Activated T-cell treated with anti-CD3 and anti-CD28 coated beads, Interleukin-2, amount 50 U/mL, for 72 hours (primary cell): ENCODE results near the gene ADCY2. TPM values are rescaled to one million over a fixed set of nuclear protein-coding genes. Genes with fewer than 3 reads are reported as not detected.

Experiments
- ATAC-seq, 2 donors: fragments of 150-1000 bp; cut with Tn5 transposase; replicated peaks in 1 of 2; 2 replicates each; pipeline ENCODE4 v1.10.0; 2021; ENCODE audit warnings: moderate library complexity in 2 of 2, mild to moderate bottlenecking in 1 of 2
- DNase-seq, 2 donors: peaks; one replicate each; pipeline ENCODE4 v3.0.0; 2021 to 2022; ENCODE audit warnings: mixed read lengths in 1 of 2
- H3K27ac Mint-ChIP-seq: one replicate; pipeline ENCODE4 v1.8.0; 2022; ENCODE audit warnings: mild to moderate bottlenecking, moderate library complexity, mixed read lengths
- H3K27me3 Mint-ChIP-seq: one replicate; pipeline ENCODE4 v1.8.0; 2022; ENCODE audit warnings: low read depth, mixed read lengths
- H3K36me3 Mint-ChIP-seq, 2 donors: one replicate each; pipeline ENCODE4 v1.8.0; 2022; ENCODE audit warnings: mixed read lengths in 2 of 2, mild to moderate bottlenecking in 1 of 2; ENCODE audit not compliant: insufficient read depth in 2 of 2
- H3K4me1 Mint-ChIP-seq: one replicate; pipeline ENCODE4 v1.8.0; 2022; ENCODE audit warnings: low read depth, mixed read lengths
- H3K4me3 Mint-ChIP-seq, 2 donors: one replicate each; pipeline ENCODE4 v1.8.0; 2022; ENCODE audit warnings: mild to moderate bottlenecking in 2 of 2, mixed read lengths in 2 of 2, moderate library complexity in 2 of 2
- H3K9me3 Mint-ChIP-seq, 2 donors: one replicate each; pipeline ENCODE4 v1.8.0; 2022; ENCODE audit warnings: mixed read lengths in 2 of 2
- total RNA-seq, 2 donors: library from RNA; stranded (reverse); gene quantifications; one replicate each; pipeline ENCODE4 v1.2.3, GENCODE V29; 2022

Gene ADCY2
- total RNA-seq, 2 donors from 2014 or later, result not detected

DNA sequence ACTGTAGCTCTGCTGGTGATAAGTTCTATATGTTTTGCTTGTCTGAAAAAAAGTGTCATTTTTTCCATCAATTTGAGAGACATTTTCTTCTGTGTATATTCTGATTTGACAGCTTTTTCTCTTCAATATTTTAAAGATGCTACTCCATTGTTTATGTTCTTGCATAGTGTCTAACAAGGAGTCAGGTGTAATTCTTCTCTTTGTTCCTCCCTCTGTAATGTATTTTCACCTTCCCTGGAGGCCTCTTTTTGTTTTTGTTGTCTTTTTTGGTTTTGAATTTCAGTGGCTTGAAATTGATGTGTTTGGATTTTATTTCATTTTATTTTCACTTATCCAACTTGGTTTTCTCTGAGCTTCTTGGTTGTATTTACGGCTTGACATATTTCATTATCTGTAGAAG lies 75.8 kb downstream of the ADCY2 start:
- Mint-ChIP-seq H3K4me3 (no peak overlapping the region), H3K4me1 (no peaks in the 10 kb centered on the region), H3K27me3 (no peaks in the 10 kb centered on the region), H3K27ac (no peak overlapping the region), H3K36me3 (peaks cover 0 to 2% of the 10 kb centered on the region in 2 donors), H3K9me3 (peaks cover 4 to 11% of the 10 kb centered on the region in 2 donors)
- DNase-seq (no peak), ATAC-seq (no peak)

DNA sequence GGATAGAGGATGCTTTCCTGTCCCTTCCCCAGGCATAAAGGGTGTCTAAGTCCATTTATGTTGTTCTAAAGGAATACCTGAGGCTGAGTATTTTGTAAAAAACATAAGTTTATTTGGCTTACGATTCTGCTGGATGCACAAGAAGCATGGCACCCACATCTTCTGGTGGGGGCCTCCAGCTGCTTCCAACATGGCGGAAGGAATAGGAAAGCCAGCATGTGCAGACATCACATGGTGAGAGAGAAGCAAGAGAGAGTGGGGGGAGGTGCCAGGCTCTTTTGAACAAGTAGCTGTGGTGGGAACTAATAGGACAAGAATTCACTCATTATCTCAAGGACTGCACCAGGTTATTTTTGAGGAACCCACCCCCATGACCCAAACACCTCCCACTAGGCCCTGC lies 77.2 kb downstream of the ADCY2 start:
- H3K36me3 Mint-ChIP-seq, result peaks cover 0 to 2% of the 10 kb centered on the region in 2 donors
- DNase-seq, result no peak
- no peak overlapping the region for H3K4me3 Mint-ChIP-seq
- no peak for ATAC-seq
- no peaks in the 10 kb centered on the region for H3K27me3 Mint-ChIP-seq
- peaks cover 4 to 11% of the 10 kb centered on the region in 2 donors for H3K9me3 Mint-ChIP-seq
- H3K4me1 Mint-ChIP-seq, result no peaks in the 10 kb centered on the region
- H3K27ac Mint-ChIP-seq, result no peak overlapping the region

DNA sequence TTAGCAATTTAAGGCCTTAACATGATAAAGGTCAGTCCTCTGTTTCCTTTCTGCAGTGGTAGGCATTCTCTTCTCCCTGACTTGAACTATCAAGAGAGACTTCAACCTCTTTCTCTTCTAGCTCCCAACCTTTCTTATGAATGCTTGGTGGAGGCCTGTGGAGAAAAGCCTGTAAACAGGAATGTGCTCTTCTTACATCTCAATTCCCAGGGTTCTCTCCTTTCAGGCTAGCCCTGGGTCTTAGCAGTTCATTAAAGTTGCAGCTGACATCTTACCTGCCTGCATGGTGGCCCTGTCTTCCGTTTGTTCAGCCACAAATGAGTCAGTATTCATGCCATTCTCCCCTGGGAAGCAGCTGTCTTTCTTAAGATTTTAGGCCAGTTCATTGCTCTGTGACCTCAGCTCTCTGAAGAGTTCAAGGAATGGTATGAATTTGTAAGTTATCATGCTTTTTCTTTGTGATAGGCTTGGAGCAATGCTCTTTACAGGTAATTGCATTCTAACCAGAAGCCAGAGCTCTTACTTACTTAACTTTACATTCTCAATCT lies 77.8 kb downstream of the ADCY2 start:
- Mint-ChIP-seq H3K36me3 (peaks cover 0 to 2% of the 10 kb centered on the region in 2 donors), H3K27me3 (no peaks in the 10 kb centered on the region), H3K4me3 (no peak overlapping the region), H3K4me1 (no peaks in the 10 kb centered on the region), H3K9me3 (peaks cover 4 to 11% of the 10 kb centered on the region in 2 donors), H3K27ac (no peak overlapping the region)
- ATAC-seq, result no peak
- DNase-seq, result no peak

DNA sequence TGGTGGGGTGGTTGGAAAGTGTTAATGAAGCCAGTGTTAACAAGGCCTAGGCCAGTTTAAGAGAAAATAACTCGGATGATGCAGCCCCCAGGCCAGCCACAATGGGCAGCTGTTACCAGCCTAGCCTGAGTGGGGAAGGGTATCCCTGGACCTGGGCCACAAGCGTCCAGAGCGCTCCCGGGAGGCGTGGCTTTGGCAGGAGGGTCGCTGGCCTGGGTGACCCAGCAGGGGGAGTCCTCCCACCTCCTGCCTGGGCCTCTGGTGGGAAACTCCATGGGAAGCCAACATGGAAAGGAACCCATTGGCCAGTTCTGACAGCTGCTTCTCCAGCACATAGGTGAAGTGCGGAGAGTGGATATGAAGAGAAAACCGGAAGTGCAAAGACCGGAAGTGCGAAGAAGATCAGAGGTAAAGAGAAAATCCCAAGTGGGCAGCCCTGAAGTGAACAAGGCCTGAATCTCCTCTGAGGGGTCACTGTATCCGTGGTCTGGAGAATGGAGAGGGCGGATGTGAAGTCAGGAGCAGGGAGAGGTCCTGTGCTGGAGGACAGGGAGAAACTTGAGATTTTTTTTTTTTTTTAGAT lies 79.0 kb downstream of the ADCY2 start:
- peaks cover 0 to 2% of the 10 kb centered on the region in 2 donors for H3K36me3 Mint-ChIP-seq
- no peak overlapping the region for H3K27ac Mint-ChIP-seq
- DNase-seq (no peak), ATAC-seq (no peak)
- no peaks in the 10 kb centered on the region for H3K4me1 Mint-ChIP-seq
- peaks cover 4 to 11% of the 10 kb centered on the region in 2 donors for H3K9me3 Mint-ChIP-seq
- H3K4me3 Mint-ChIP-seq, result no peak overlapping the region
- no peaks in the 10 kb centered on the region for H3K27me3 Mint-ChIP-seq

DNA sequence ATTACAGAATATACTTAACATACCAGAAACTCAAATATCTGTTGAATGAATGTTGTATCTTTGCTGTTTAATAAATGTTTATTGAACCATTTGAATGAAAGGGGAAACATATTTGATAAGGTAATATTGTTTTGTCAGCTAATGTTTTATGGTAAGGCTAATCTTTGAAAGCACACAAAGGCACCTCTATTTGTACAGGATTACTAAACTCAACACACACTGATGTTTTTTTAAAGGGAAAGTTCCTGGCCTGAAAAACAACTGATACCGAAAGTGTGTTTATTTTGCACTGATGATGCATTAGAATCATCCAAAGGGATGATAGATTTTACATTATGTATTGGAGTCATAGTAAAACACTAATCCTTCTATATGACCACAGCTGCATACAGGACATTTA lies 82.5 kb downstream of the ADCY2 start:
- H3K27me3 Mint-ChIP-seq, result no peaks in the 10 kb centered on the region
- DNase-seq (no peak), ATAC-seq (no peak)
- H3K27ac Mint-ChIP-seq, result no peak overlapping the region
- H3K9me3 Mint-ChIP-seq, result peaks cover 0 to 7% of the 10 kb centered on the region in 2 donors
- no peaks in the 10 kb centered on the region for H3K4me1 Mint-ChIP-seq
- no peak overlapping the region for H3K4me3 Mint-ChIP-seq
- peaks cover 0 to 2% of the 10 kb centered on the region in 2 donors for H3K36me3 Mint-ChIP-seq

DNA sequence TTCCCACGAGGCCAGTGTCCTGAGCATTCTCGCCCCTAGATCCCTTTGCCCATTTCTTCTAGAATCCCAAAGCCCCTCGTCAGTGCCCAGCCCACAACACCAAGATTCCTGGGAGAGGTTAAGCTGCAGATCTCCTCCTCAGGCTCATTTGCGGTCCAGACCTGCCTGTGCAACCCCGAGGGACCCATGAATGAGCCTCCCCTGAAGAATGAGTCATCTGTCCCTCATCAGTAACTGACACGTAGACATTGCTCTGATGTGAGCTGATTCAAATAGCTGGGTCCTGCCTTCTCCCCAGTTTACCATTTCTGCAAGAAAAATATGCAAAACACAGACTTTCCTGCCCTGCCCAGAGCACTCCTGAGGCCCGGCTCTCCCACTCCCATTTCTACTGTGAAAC lies 92.8 kb downstream of the ADCY2 start:
- Mint-ChIP-seq H3K4me3 (no peak overlapping the region), H3K27me3 (no peaks in the 10 kb centered on the region), H3K9me3 (peaks cover 6 to 14% of the 10 kb centered on the region in 2 donors), H3K4me1 (no peaks in the 10 kb centered on the region), H3K27ac (no peak overlapping the region), H3K36me3 (peaks cover 0 to 3% of the 10 kb centered on the region in 2 donors)
- DNase-seq, result no peak
- no peak for ATAC-seq

DNA sequence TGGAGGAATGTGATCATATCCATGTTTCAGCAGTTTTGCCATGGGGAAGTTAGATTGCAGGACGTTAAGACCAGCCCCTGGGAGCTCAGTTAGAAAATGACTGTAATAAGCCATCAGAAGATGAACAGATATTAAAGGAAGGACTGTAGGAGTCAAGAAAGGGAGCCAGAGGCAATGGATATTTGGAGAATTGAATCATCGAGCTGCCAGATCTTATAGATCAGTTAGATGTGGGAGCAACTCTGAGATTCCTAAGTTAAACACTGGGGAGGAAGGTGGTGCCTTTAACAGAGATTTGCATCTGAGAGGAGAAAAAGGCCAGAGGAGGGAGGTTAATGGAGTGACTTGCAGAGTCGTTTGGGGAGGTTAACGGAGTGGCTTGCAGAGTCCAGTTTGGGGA lies 96.4 kb downstream of the ADCY2 start:
- Mint-ChIP-seq H3K27ac (no peak overlapping the region), H3K36me3 (peaks cover 0 to 3% of the 10 kb centered on the region in 2 donors), H3K9me3 (peaks cover 6 to 13% of the 10 kb centered on the region in 2 donors), H3K27me3 (no peaks in the 10 kb centered on the region), H3K4me3 (no peak overlapping the region), H3K4me1 (no peaks in the 10 kb centered on the region)
- DNase-seq, result no peak
- ATAC-seq, result no peak

DNA sequence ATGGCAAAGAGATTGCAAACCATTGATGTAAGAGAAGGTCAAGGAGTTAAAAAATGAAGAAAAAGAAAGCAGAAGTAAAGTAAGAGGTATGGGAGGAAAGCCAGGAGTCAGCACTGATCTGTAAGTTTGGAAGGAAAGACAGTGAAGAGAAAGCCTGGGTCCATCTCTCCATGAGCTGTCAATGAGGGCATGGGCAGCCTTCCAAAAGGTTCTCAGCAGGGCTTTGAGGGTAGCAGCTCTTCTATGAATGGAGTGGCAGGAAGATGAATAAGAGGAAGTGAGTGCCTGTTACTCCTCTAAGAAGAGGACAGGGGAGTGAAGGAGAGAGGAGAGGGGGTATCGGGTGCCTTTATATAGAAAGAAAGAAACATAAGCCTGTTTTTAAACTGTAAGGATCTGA lies 97.1 kb downstream of the ADCY2 start:
- Mint-ChIP-seq H3K27me3 (no peaks in the 10 kb centered on the region), H3K9me3 (peaks cover 6 to 12% of the 10 kb centered on the region in 2 donors), H3K4me1 (no peaks in the 10 kb centered on the region), H3K27ac (no peak overlapping the region), H3K4me3 (no peak overlapping the region), H3K36me3 (peaks cover 0 to 3% of the 10 kb centered on the region in 2 donors)
- no peak for ATAC-seq
- DNase-seq, result no peak

DNA sequence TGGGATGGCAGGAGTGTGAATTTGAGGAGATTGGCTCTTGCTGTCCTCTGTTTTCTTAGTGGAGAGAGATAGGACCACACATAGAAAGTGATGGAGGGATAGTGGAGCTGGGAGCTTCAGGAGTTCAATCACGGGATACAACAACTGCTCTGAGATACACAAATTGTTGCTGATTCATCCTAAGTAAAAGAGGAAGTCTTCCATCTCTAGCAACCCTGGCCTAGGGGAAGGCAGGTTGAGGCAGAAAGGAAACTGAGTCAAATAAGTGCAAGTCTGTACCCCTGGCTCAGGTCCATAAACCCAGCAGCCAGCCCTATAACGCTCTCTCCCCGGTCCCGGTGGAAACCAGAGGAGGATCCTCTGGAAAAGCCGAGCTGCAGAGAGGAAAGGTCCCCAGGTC lies 97.7 kb downstream of the ADCY2 start:
- Mint-ChIP-seq H3K36me3 (peaks cover 0 to 3% of the 10 kb centered on the region in 2 donors), H3K27me3 (no peaks in the 10 kb centered on the region), H3K27ac (no peak overlapping the region), H3K9me3 (peaks cover 6 to 9% of the 10 kb centered on the region in 2 donors), H3K4me1 (no peaks in the 10 kb centered on the region), H3K4me3 (no peak overlapping the region)
- ATAC-seq (no peak), DNase-seq (no peak)

DNA sequence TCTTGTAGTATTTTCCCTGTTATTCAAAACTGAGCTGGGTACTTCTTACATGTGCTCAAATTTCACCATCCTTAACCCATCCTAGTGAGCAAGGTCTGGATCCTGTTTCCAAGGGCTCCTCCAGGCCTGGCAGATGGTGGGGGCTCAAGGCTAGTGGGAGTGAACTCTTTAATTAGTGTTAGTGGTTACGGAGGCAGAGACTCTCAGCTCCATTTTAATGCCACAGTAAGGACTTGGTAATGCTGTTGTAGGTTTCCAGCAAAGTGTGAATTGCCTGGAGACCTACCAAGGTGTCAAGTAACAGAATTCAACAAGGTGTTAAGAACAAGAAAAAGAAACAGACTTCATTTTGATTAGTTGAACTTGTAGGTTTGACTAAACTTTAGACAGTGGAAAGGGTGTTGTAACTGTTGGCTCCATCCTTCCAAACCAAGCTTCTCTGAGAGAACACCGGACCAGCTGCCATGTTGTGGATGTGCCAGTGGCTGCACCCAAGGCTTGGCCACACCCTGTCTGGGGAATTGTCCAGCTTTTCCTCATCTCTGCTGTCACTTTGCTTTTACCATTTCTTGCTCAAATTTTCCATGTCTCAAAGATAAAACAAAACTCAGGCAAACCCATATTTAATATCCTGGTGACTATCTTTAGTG lies 98.7 kb downstream of the ADCY2 start:
- Mint-ChIP-seq H3K4me1 (no peaks in the 10 kb centered on the region), H3K27me3 (no peaks in the 10 kb centered on the region), H3K27ac (no peak overlapping the region), H3K4me3 (no peak overlapping the region), H3K36me3 (no peaks in the 10 kb centered on the region), H3K9me3 (peaks cover 0 to 3% of the 10 kb centered on the region in 2 donors)
- ATAC-seq, result no peak
- DNase-seq, result no peak

DNA sequence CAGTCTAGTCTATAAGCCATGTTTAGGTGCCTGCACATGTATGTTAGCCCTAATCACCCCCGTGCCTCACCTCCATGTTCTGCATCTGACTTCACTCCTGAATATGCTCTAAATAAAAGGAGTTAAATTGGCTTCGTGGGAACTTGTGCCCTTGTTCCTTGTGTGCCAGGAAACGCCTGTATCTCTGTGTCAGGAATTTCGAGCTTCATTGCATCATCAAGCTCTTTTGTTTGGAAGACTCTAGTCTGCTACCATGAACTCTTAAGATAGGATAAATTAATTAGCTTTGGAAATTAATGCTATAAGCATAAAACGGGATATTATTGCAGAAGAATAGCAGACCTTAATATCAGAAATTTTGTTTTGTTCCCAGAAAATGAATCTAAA lies 99.2 kb downstream of the ADCY2 start:
- H3K36me3 Mint-ChIP-seq, result no peaks in the 10 kb centered on the region

DNA sequence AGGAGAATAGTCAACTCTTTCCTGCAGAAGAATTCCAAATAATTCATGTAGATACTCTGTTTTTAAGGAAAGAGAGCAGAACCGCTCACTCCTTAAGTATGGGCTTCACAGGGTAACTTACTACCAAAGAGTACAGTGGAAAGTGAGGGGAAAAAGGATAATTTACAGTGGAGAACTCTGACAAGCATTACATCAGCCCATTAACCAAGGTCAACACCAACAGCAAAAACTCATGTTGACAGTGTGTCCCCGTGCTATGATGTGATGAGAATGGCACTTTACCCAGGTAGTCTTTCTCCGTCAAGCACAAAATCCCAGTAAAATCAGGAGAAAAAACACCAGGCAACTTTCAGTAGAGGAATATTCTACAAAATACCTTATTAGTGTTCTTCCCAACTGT lies 104.3 kb downstream of the ADCY2 start:
- Mint-ChIP-seq H3K4me3 (no peak overlapping the region), H3K4me1 (no peaks in the 10 kb centered on the region), H3K27me3 (no peaks in the 10 kb centered on the region), H3K27ac (no peak overlapping the region), H3K36me3 (no peaks in the 10 kb centered on the region), H3K9me3 (peaks cover 2 to 3% of the 10 kb centered on the region in 2 donors)
- no peak for DNase-seq
- ATAC-seq, result no peak

More for the DNA sequence above, 99.2 kb downstream of the ADCY2 start:
- DNase-seq (no peak), ATAC-seq (no peak)
- Mint-ChIP-seq H3K27me3 (no peaks in the 10 kb centered on the region), H3K9me3 (peaks cover 0 to 2% of the 10 kb centered on the region in 2 donors), H3K4me3 (no peak overlapping the region), H3K27ac (no peak overlapping the region), H3K4me1 (no peaks in the 10 kb centered on the region)

DNA sequence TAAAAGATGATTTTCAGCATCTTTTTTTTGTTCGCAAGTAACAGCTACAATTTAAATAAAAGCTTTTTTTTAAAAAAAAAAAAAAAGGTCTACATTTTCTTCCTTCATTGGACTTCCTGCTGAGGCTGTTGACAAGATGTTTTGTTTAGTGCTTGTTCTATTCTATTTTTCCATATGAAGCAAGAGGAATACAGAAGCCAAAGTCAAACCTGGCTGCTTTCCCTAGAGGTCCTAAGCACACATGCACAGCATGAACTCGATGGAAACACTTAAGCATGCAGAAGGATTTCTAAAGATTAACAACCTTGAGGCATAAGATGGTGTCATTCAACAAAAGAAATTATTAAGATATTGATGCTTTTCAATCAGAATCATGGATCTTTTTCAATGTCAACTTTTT lies 105.1 kb downstream of the ADCY2 start:
- H3K4me1 Mint-ChIP-seq, result no peaks in the 10 kb centered on the region
- ATAC-seq, result no peak
- no peak overlapping the region for H3K4me3 Mint-ChIP-seq
- H3K27me3 Mint-ChIP-seq, result no peaks in the 10 kb centered on the region
- H3K27ac Mint-ChIP-seq, result no peak overlapping the region
- no peaks in the 10 kb centered on the region for H3K36me3 Mint-ChIP-seq
- no peak for DNase-seq
- peaks cover 2 to 3% of the 10 kb centered on the region in 2 donors for H3K9me3 Mint-ChIP-seq
